Activated CD8-positive, alpha-beta T cell treated with anti-CD3 and anti-CD28 coated beads for 36 hours (primary cell): ENCODE results near the gene MTUS2. TPM values are rescaled to one million over a fixed set of nuclear protein-coding genes. Genes with fewer than 3 reads are reported as not detected.

Experiments used
- ATAC-seq: fragments of 200-7000 bp; cut with Tn5 transposase; one replicate; pipeline ENCODE4 v1.10.0; 2021; ENCODE audit warnings: mild to moderate bottlenecking, moderate library complexity
- CTCF ChIA-PET: fragments of 350-600 bp; sonication (Branson Sonifier 250); formaldehyde crosslinking; loops from one replicate; lab custom pipeline; 2021; ENCODE audit warnings: antibody characterized with exemption; lab: Charles Lee
- POLR2A ChIA-PET: fragments of 350-600 bp; sonication (Branson Sonifier 250); formaldehyde crosslinking; loops from one replicate; lab custom pipeline; 2021; ENCODE audit warnings: antibody characterized with exemption; lab: Charles Lee
- DNase-seq: peaks from one replicate; pipeline ENCODE4 v3.0.0-alpha.2; 2020
- H3K27ac Mint-ChIP-seq: one replicate; pipeline ENCODE4 v1.8.0; 2021; ENCODE audit warnings: mild to moderate bottlenecking, mixed read lengths
- H3K27me3 Mint-ChIP-seq: one replicate; pipeline ENCODE4 v1.8.0; 2021; ENCODE audit warnings: mixed read lengths
- H3K36me3 Mint-ChIP-seq: one replicate; pipeline ENCODE4 v1.8.0; 2021; ENCODE audit warnings: low read depth, mixed read lengths
- H3K4me1 Mint-ChIP-seq: one replicate; pipeline ENCODE4 v1.8.0; 2021; ENCODE audit warnings: low read depth, mixed read lengths
- H3K4me3 Mint-ChIP-seq: one replicate; pipeline ENCODE4 v1.8.0; 2021; ENCODE audit warnings: mild to moderate bottlenecking, moderate library complexity, mixed read lengths
- H3K9me3 Mint-ChIP-seq: one replicate; pipeline ENCODE4 v1.8.0; 2021; ENCODE audit warnings: mixed read lengths
- CTCF ChIP-seq: fragments of 200-600 bp; IDR thresholded peaks from one replicate; pipeline ENCODE4 v1.8.0; 2022; ENCODE audit warnings: antibody characterized with exemption, mild to moderate bottlenecking
- intact Hi-C: fragments of 100-400 bp; cut with micrococcal nuclease; formaldehyde crosslinking; loops from one replicate; pipeline ENCODE4 v1.10.0; 2022
- total RNA-seq, 2 experiments: library from RNA; stranded (reverse); gene quantifications; one replicate each; pipeline ENCODE4 v1.2.3, GENCODE V29; 2021

The MTUS2 gene
- total RNA-seq, 2 experiments from 2014 or later = not detected

- no peak for ATAC-seq
- Mint-ChIP-seq H3K9me3 (no peaks in the 10 kb centered on the region), H3K27me3 (peaks cover 8% of the 10 kb centered on the region), H3K4me1 (no peaks in the 10 kb centered on the region), H3K27ac (no peak overlapping the region), H3K36me3 (peaks cover 13% of the 10 kb centered on the region), H3K4me3 (no peak overlapping the region)
- POLR2A ChIA-PET = interaction anchor here (1.0 kb wide), 2 partner anchors 73 to 429 kb away, joined by 3 read pairs; no protein-coding TSS in a partner anchor
- no peak for DNase-seq
- intact Hi-C loops = loop anchor here (2.0 kb wide), 1 partner anchor 205 kb away; no protein-coding TSS in a partner anchor
- CTCF ChIA-PET = interaction anchor here (0.8 to 5.3 kb wide), 23 partner anchors 9 to 605 kb away, joined by 3 to 42 read pairs (median 6); no protein-coding TSS in a partner anchor
- no peak for TF ChIP-seq CTCF
Observed at GRCh38 chr13:29507356-29507755, 687.2 kb downstream of the MTUS2 start.

- ChIA-PET CTCF (interaction anchor here (0.7 to 5.3 kb wide), 53 partner anchors 10 to 606 kb away, joined by 3 to 42 read pairs (median 4); no protein-coding TSS in a partner anchor), POLR2A (interaction anchor here (1.0 kb wide), 2 partner anchors 74 to 428 kb away, joined by 3 read pairs; no protein-coding TSS in a partner anchor)
- no peaks in the 10 kb centered on the region for H3K9me3 Mint-ChIP-seq
- ATAC-seq (peak; percentile 78), DNase-seq (peak; percentile 83)
- TF ChIP-seq CTCF = peak; percentile 92
- peaks cover 13% of the 10 kb centered on the region for H3K36me3 Mint-ChIP-seq
- no peak overlapping the region for H3K27ac Mint-ChIP-seq
- peaks cover 2% of the 10 kb centered on the region for H3K27me3 Mint-ChIP-seq
- intact Hi-C loops = no loop called here
- H3K4me3 Mint-ChIP-seq = no peak overlapping the region
- no peaks in the 10 kb centered on the region for H3K4me1 Mint-ChIP-seq
Observed at GRCh38 chr13:29508130-29508875, 688.2 kb downstream of the MTUS2 start.

GRCh38 chr13:29508876-29509252, 688.7 kb downstream of the MTUS2 start:
- TF ChIP-seq CTCF = no peak
- ChIA-PET CTCF (interaction anchor here (0.7 to 5.3 kb wide), 40 partner anchors 9 to 606 kb away, joined by 3 to 42 read pairs (median 5); no protein-coding TSS in a partner anchor), POLR2A (no interaction called here)
- Mint-ChIP-seq H3K27me3 (peaks cover 2% of the 10 kb centered on the region), H3K27ac (peak overlapping the region; percentile 9), H3K4me3 (no peak overlapping the region), H3K4me1 (no peaks in the 10 kb centered on the region), H3K9me3 (no peaks in the 10 kb centered on the region), H3K36me3 (peaks cover 19% of the 10 kb centered on the region)
- no peak for ATAC-seq
- no peak for DNase-seq
- intact Hi-C loops = no loop called here

GRCh38 chr13:29509999-29510589, 690.0 kb downstream of the MTUS2 start:
- no peak overlapping the region for H3K4me3 Mint-ChIP-seq
- no peaks in the 10 kb centered on the region for H3K4me1 Mint-ChIP-seq
- no peaks in the 10 kb centered on the region for H3K9me3 Mint-ChIP-seq
- ATAC-seq = no peak
- ChIA-PET POLR2A (no interaction called here), CTCF (interaction anchor here (0.7 to 5.3 kb wide), 6 partner anchors 8 to 203 kb away, joined by 3 to 42 read pairs (median 20); no protein-coding TSS in a partner anchor)
- no peak for TF ChIP-seq CTCF
- no peaks in the 10 kb centered on the region for H3K27me3 Mint-ChIP-seq
- H3K27ac Mint-ChIP-seq = no peak overlapping the region
- peaks cover 20% of the 10 kb centered on the region for H3K36me3 Mint-ChIP-seq
- no peak for DNase-seq
- intact Hi-C loops = no loop called here
